GM12865 (cell line): ENCODE results near the gene RBPJ.

Source experiments
- DNase-seq: peaks from one replicate; pipeline ENCODE4 v3.0.0; 2010; ENCODE audit warnings: low read depth
- H3K4me3 ChIP-seq: 2 replicates; pipeline ENCODE4 v1.5.1; 2011; ENCODE audit warnings: mild to moderate bottlenecking, low read depth, low read length, control low read depth
- TF ChIP-seq, protein P1 (sequence below): IDR thresholded peaks from 2 replicates; pipeline ENCODE4 v1.5.1; 2011; ENCODE audit warnings: low read length, control low read depth, low read depth, inconsistent platforms; ENCODE audit not compliant: insufficient read depth; ENCODE audit errors: missing control alignments

Gene RBPJ

GRCh38 chr4:26468283-26468949 lies 147.6 kb downstream of the RBPJ start:
- H3K4me3 ChIP-seq = no peak overlapping the region
- DNase-seq = no peak
- TF ChIP-seq, protein P1, sequence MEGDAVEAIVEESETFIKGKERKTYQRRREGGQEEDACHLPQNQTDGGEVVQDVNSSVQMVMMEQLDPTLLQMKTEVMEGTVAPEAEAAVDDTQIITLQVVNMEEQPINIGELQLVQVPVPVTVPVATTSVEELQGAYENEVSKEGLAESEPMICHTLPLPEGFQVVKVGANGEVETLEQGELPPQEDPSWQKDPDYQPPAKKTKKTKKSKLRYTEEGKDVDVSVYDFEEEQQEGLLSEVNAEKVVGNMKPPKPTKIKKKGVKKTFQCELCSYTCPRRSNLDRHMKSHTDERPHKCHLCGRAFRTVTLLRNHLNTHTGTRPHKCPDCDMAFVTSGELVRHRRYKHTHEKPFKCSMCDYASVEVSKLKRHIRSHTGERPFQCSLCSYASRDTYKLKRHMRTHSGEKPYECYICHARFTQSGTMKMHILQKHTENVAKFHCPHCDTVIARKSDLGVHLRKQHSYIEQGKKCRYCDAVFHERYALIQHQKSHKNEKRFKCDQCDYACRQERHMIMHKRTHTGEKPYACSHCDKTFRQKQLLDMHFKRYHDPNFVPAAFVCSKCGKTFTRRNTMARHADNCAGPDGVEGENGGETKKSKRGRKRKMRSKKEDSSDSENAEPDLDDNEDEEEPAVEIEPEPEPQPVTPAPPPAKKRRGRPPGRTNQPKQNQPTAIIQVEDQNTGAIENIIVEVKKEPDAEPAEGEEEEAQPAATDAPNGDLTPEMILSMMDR = no peak

DNA sequence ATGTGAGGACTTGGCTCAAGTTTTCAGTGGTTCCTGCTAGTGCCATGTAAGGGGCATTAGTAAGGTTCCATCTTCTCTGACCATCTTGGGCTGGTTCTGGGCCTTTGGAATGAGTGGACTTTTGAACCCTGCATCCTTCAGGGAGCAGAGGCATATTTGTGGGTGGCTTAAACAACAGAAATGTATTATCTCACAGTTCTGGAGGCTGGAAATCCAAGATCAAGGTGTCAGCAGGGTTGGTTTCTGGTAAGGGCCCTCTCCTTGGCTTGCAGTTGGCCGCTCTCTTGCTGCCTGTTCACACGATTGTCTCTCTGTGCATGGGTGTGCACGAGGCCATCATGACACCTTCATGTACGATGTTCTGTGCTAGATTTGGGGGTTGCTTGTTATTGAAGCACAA lies 148.2 kb downstream of the RBPJ start:
- H3K4me3 ChIP-seq = no peak overlapping the region
- TF ChIP-seq, protein P1 = no peak
- no peak for DNase-seq

DNA sequence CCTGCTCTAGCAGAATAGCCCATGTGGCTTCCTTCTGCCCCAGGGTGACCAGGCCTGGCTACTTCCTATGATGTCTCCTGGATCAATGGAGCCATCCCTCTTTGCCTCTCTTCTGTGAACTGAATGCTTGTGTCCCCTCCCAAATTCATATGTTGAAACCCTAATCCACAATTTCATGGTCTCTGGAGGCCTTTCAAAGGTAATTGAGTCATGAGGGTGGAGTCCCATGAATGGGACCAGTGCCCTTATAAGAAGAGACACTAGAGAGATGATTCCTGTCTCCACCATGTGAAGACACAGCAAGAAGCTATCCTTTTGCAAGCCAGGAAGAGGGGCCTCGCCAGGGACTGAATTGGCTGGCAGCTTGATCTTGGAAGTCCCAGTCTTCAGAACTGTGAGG lies 151.1 kb downstream of the RBPJ start:
- no peak for DNase-seq
- H3K4me3 ChIP-seq = no peak overlapping the region
- TF ChIP-seq, protein P1 = no peak

- no peak for DNase-seq
- TF ChIP-seq, protein P1 = no peak
- no peak overlapping the region for H3K4me3 ChIP-seq
Observed at GRCh38 chr4:26473893-26474292, 153.1 kb downstream of the RBPJ start.

DNA sequence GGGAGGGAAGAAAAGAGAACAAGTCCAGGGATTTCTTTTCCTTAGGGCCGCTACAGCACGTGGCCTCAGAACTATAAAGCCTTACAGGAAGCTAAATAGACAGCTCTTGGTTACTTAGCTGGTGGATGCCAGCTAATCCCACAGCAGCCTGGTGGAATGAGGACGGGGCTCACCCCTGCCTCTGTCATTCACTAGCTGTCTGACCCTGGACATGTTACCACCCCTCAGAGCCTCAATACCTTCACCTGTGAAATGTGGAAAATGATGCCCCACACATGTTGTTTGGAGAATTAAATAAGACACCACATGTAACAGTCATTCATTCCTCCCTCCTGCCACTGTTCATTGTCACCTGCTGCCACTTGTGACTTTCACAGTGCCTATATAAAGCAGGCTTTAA lies 153.7 kb downstream of the RBPJ start:
- TF ChIP-seq, protein P1 = no peak
- no peak for DNase-seq
- no peak overlapping the region for H3K4me3 ChIP-seq

- no peak for DNase-seq
- no peak overlapping the region for H3K4me3 ChIP-seq
- TF ChIP-seq, protein P1 = no peak
Observed at GRCh38 chr4:26475716-26476115, 154.9 kb downstream of the RBPJ start.

GRCh38 chr4:26476545-26476944 lies 155.7 kb downstream of the RBPJ start:
- TF ChIP-seq, protein P1 = no peak
- no peak for DNase-seq
- H3K4me3 ChIP-seq = no peak overlapping the region
